HUES6 (cell line): ENCODE measurements around the gene MORC3.
"Not testable (repeated sequence)": the region's sequence is repeated elsewhere in the genome, so short reads cannot be mapped to it uniquely, and the experiment has no call there.

Experiments
- H3K27ac ChIP-seq: 2 replicates; pipeline ENCODE4 v1.7.0; 2013; ENCODE audit warnings: low read depth, mild to moderate bottlenecking, low read length, inconsistent platforms
- H3K27me3 ChIP-seq: 2 replicates; pipeline ENCODE4 v1.6.1; 2013; ENCODE audit warnings: low read length; ENCODE audit not compliant: control insufficient read depth, insufficient read depth
- H3K36me3 ChIP-seq: 2 replicates; pipeline ENCODE4 v1.6.1; 2013; ENCODE audit warnings: low read length; ENCODE audit not compliant: control insufficient read depth, insufficient read depth
- H3K4me1 ChIP-seq: 2 replicates; pipeline ENCODE4 v1.6.1; 2013; ENCODE audit warnings: low read length; ENCODE audit not compliant: control insufficient read depth, insufficient read depth
- H3K4me3 ChIP-seq: 2 replicates; pipeline ENCODE4 v1.5.1; 2013; ENCODE audit warnings: low read depth, low read length
- H3K9ac ChIP-seq: one replicate; pipeline ENCODE4 v1.6.1; 2013; ENCODE audit warnings: mild to moderate bottlenecking, low read length
- H3K9me3 ChIP-seq: 2 replicates; pipeline ENCODE4 v1.6.1; 2013; ENCODE audit warnings: low read depth, low read length; ENCODE audit not compliant: control insufficient read depth, insufficient read depth

Gene MORC3

DNA sequence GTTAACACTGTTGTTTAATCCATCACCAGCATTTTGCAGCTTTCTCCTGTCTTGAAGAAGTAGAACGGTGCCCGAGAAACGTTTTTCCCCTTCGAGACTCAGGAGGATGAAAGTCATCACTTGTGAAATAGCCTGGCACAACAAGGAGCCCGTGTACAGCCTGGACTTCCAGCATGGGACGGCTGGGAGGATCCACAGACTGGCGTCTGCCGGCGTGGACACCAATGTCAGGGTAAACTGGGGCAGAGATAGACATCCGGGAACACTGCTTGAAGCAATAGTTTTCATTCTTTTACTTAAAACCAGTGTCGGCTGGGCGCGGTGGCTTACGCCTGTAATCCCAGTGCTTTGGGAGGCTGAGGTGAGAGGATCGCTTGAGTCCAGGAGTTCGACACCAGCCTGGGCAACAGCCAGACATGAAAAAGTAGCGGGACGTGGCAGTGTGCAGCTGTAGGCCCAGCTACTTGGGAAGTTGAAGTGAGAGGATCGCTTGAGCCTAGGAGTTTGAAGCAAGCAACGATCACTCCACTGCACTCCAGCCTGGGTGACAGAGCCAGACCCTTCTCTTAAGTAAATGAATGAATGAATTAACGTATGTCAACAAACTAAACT lies 66.1 kb downstream of the MORC3 start:
- peaks cover 10% of the 10 kb centered on the region for H3K4me1 ChIP-seq
- peaks cover 13% of the 10 kb centered on the region for H3K36me3 ChIP-seq
- H3K9ac ChIP-seq, result peak overlapping the region; percentile 82
- no peaks in the 10 kb centered on the region for H3K9me3 ChIP-seq
- H3K27ac ChIP-seq, result no peak overlapping the region
- H3K27me3 ChIP-seq, result no peaks in the 10 kb centered on the region
- peak overlapping the region; percentile 93 for H3K4me3 ChIP-seq

DNA sequence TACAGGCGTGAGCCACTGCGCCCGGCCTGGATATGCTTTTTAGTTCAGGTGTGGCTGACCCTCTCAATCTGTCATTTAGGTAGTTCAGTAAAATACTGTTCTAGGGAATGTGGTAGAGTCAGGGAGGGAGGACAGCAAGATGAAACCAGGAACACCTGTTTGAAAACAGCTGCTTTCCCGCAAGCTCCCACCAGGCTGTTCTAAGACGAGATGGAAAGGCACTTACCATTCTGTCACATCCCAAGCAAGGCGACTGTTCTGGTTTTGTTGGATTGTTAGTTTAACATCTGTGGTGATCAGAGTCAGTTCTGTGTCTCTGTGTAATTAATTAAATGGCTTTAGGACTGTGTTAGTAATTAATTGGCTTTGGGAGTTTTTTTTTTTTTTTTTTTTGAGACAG lies 68.1 kb downstream of the MORC3 start:
- Histone ChIP-seq H3K27ac (no peak overlapping the region), H3K4me3 (no peak overlapping the region), H3K27me3 (no peaks in the 10 kb centered on the region), H3K36me3 (peaks cover 24% of the 10 kb centered on the region), H3K9me3 (peaks cover 6% of the 10 kb centered on the region; the same call in 1 of the 2 replicates), H3K4me1 (peaks cover 10% of the 10 kb centered on the region), H3K9ac (no peak overlapping the region)

DNA sequence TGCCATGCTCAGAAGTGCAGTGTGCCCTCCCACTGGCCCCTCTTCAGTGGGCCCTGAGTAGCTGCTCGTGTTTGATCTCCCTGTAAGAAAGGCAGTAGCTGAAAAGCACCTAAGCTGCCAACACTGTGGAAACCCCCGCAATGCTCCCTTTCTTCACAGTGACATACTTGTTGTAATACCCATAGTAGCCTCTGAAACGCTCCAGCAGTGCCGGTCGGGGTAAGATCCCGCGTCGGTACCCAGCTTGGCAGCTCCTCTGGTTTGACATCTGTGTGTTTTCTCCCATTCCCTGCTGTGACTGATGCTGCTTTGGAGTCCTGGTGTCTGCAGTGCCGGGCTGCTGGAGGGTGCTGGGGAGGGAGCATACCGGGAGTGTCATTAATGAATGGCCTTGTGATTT lies 68.8 kb downstream of the MORC3 start:
- Histone ChIP-seq H3K9ac (no peak overlapping the region), H3K9me3 (peaks cover 6% of the 10 kb centered on the region; the same call in 1 of the 2 replicates), H3K4me3 (no peak overlapping the region), H3K27me3 (no peaks in the 10 kb centered on the region), H3K36me3 (peaks cover 25% of the 10 kb centered on the region), H3K27ac (no peak overlapping the region), H3K4me1 (peaks cover 10% of the 10 kb centered on the region)

DNA sequence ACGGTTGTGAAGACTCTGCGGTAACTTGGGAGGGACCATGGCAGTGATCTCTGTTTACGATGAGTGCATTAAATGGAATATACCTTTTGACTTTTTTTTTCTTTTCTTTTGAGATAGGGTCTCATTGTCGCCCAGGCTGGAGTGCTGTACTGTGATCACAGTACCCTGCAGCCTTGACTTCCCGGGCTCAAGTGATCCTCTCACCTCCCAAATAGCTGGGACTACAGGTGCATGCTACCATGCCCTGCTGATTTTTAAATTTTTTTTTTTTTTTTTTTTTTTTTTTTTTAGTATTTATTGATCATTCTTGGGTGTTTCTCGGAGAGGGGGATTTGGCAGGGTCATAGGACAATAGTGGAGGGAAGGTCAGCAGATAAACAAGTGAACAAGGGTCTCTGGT lies 71.7 kb downstream of the MORC3 start:
- H3K27ac ChIP-seq, H3K9ac ChIP-seq, H3K27me3 ChIP-seq, H3K4me1 ChIP-seq, H3K9me3 ChIP-seq, H3K4me3 ChIP-seq: not testable (repeated sequence)
- peaks cover 49% of the 10 kb centered on the region for H3K36me3 ChIP-seq

DNA sequence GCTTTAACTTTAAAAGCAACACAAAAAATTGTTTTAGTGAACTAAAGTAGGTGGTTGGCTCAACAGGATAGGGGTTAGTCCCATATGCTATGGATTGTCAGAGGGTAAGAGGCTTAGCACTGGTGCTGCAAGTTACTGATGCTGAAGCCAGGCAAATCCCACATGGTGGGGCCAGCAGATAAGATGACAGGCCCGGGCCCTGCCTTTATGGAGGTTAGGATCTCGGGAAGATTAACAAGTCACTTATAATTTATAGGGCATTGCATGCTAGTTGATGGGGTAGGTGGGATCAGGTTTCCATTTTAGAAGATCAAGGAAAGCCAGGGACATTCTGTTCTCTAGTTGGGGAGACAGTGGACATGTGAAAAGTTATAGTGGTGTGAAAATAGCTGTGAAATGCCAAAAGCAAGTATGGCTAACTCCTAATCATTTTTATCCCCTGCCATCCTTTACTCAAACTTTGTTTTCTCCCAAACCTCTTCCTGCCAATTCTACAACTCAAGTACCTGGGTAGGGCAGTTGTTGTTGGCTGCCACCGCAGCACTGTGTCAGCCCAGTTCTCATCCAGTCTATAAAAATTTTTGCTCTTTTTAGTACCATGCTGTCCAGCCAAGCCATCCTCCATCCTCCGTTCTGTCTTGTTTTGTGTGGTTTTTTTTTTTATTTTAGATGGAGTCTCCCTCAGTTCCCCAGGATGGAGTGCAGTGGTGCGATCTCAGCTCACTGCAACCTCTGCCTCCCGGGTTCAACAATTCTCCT lies 75.5 kb downstream of the MORC3 start:
- Histone ChIP-seq H3K9ac (no peak overlapping the region), H3K9me3 (peaks cover 6% of the 10 kb centered on the region; the same call in 1 of the 2 replicates), H3K36me3 (peaks cover 73% of the 10 kb centered on the region), H3K4me3 (no peak overlapping the region), H3K27ac (no peak overlapping the region), H3K27me3 (no peaks in the 10 kb centered on the region), H3K4me1 (no peaks in the 10 kb centered on the region)

DNA sequence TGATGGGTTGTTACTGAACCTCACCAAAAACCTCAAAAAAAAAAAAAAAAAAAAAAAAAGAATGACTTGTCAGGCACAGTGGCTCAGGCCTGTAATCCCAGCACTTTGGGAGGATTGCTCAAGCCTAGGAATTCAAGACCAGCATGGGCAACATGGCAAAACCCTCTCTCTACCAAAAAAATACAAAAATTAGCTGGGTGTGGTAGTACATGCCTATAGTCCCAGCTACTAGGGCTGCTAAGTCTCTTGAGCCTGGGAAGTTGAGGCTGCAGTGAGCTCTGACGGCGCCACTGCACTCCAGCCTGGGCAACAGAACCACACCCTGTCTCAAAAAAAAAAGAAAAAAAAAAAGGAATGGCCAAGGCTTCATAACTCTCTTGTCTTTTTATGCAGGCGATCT lies 76.3 kb downstream of the MORC3 start:
- H3K4me1 ChIP-seq, result no peaks in the 10 kb centered on the region
- no peak overlapping the region for H3K4me3 ChIP-seq
- peaks cover 6% of the 10 kb centered on the region; the same call in 1 of the 2 replicates for H3K9me3 ChIP-seq
- peaks cover 69% of the 10 kb centered on the region for H3K36me3 ChIP-seq
- no peaks in the 10 kb centered on the region for H3K27me3 ChIP-seq
- no peak overlapping the region for H3K9ac ChIP-seq
- H3K27ac ChIP-seq, result no peak overlapping the region

DNA sequence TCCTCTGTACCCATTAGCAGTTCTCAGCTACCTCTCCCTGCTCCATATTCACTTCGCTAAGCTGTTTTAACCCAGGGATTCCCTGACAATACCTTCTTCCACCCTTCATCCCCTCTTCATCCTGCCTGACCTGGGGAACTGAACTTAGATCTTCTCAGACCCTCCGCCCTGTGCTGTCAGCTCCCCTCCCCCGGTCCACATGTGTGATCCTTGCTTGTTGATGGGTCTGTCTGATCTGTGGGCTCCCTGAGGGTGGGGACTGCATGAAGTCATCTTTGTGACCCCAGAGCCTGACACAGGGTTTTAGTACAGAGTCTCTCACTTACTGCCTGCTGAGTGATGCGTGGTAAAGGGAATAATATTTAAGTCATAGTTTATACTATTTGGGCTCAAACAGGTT lies 77.0 kb downstream of the MORC3 start:
- peaks cover 66% of the 10 kb centered on the region for H3K36me3 ChIP-seq
- H3K9me3 ChIP-seq, result peaks cover 5% of the 10 kb centered on the region; the same call in 1 of the 2 replicates
- H3K4me3 ChIP-seq, result no peak overlapping the region
- H3K27ac ChIP-seq, result no peak overlapping the region
- H3K27me3 ChIP-seq, result no peaks in the 10 kb centered on the region
- no peak overlapping the region for H3K9ac ChIP-seq
- no peaks in the 10 kb centered on the region for H3K4me1 ChIP-seq

DNA sequence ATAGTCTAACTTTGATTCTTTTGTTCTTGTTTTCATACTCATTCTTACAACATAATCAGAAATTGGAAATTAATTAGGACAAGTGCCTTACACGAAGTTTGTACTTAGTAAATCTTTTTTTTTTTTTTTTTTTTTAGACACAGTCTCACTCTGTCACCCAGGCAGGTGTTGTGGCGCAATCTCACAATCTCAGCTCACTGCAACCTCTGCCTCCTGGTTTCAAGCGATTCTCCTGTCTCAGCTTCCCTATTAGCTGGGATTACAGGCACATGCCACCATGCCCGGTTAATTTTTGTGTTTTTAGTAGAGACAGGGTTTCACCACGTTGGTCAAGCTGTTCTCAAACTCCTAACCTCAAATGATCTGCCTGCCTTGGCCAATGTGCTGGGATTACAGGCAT lies 77.6 kb downstream of the MORC3 start:
- H3K36me3 ChIP-seq, result peaks cover 70% of the 10 kb centered on the region
- H3K27ac ChIP-seq, result no peak overlapping the region
- peaks cover 4% of the 10 kb centered on the region; the same call in 1 of the 2 replicates for H3K9me3 ChIP-seq
- no peak overlapping the region for H3K9ac ChIP-seq
- H3K27me3 ChIP-seq, result no peaks in the 10 kb centered on the region
- no peak overlapping the region for H3K4me3 ChIP-seq
- no peaks in the 10 kb centered on the region for H3K4me1 ChIP-seq

DNA sequence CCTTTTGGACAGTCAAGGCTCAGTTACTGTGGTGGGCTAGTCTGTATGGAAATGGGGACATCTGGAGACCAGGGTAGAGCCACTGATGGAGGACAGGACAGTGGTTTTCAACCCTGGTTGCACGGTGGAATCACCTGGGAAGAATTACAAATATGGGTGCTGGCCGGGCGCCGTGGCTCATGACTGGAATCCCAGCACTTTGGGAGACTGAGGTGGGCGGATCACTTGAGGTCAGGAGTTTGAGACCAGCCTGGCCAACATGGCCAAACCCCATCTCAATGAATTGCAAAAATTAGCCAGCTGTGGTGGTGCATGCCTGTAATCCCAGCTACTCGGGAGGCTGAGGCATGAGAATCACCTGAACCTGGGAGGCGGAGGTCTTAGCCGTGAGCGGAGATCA lies 79.7 kb downstream of the MORC3 start:
- not testable (repeated sequence) for H3K9me3 ChIP-seq, H3K4me3 ChIP-seq, H3K4me1 ChIP-seq, H3K9ac ChIP-seq, H3K27me3 ChIP-seq, H3K27ac ChIP-seq
- peaks cover 71% of the 10 kb centered on the region for H3K36me3 ChIP-seq

DNA sequence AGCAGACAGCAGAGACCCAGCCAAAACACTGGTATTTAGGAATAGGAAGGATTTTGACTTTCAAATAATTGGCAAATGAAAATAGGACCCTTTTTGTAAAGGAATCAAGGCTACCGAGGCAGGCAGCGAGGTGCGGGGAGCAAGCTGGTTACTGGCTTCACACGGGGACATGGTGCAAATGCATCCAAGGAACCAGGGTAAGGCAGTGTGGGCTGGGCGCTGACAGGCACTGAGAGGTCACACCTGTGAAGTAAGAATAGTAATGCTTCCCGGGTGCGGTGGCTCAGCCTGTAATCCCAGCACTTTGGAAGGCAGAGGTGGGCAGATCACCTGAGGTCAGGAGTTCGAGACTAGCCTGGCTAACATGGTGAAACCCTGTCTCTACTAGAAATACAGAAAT lies 80.7 kb downstream of the MORC3 start:
- Histone ChIP-seq H3K4me1 (no peaks in the 10 kb centered on the region), H3K27ac (no peak overlapping the region), H3K9me3 (no peaks in the 10 kb centered on the region), H3K36me3 (peaks cover 68% of the 10 kb centered on the region), H3K4me3 (no peak overlapping the region), H3K9ac (no peak overlapping the region), H3K27me3 (no peaks in the 10 kb centered on the region)

DNA sequence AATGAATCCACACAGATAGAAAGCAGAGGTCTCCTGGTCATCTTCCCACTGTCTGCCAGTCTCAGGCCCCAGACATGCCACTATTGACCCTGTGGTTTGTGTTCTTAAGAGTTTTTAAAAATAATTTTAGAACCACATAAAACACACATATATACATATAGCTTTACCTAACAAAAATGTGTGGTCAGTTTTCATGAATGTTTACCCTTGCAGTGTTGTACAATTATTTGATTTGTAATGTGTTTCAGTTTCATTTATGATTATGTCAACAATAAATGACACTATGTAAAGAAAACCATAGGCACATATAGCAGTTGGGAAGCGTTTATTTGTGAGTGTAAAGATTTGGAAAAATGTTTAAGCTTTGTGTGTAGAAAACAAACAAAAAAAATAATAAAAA lies 82.3 kb downstream of the MORC3 start:
- Histone ChIP-seq H3K4me3 (no peak overlapping the region), H3K9ac (no peak overlapping the region), H3K36me3 (peaks cover 59% of the 10 kb centered on the region), H3K9me3 (no peaks in the 10 kb centered on the region), H3K4me1 (no peaks in the 10 kb centered on the region), H3K27ac (no peak overlapping the region), H3K27me3 (no peaks in the 10 kb centered on the region)
